Panc1 (cell line): ENCODE data around the gene APEX1. TPM values are rescaled to one million over a fixed set of nuclear protein-coding genes. Genes with fewer than 3 reads are reported as not detected.

ENCODE experiments used
- ATAC-seq: fragments of 200-7000 bp; cut with Tn5 transposase; 2 replicates; pipeline ENCODE4 v1.9.1; 2020; ENCODE audit warnings: mild to moderate bottlenecking, moderate library complexity
- BruUV-seq: library from RNA; stranded (reverse); fragments of 400-500 nt; replicated peaks from 2 replicates; lab custom pipeline; 2021; lab: Mats Ljungman, UMichigan
- CTCF ChIA-PET: fragments of 300-600 bp; sonication (Branson Sonifier 250); formaldehyde crosslinking; loops from one replicate; lab custom pipeline; 2022; ENCODE audit warnings: antibody characterized with exemption; lab: Charles Lee
- POLR2A ChIA-PET: fragments of 300-600 bp; sonication (Branson Sonifier 250); formaldehyde crosslinking; loops from one replicate; lab custom pipeline; 2022; ENCODE audit warnings: antibody characterized with exemption; lab: Charles Lee
- DNase-seq: peaks from one replicate; pipeline ENCODE4 v3.0.0-alpha.2; 2010; ENCODE audit warnings: low read depth, low spot score
- H3K27ac ChIP-seq: 2 replicates; pipeline ENCODE4 v1.5.1; 2011; ENCODE audit warnings: mild to moderate bottlenecking, low read length, inconsistent platforms
- H3K27me3 ChIP-seq: fragments of 200-500 bp; sonication (Bioruptor generic); 2 replicates; pipeline ENCODE4 v1.6.0; 2014; ENCODE audit warnings: low read length, inconsistent platforms; ENCODE audit not compliant: control insufficient read depth, insufficient read depth
- H3K36me3 ChIP-seq: fragments of 200-500 bp; sonication (Bioruptor generic); 2 replicates; pipeline ENCODE4 v1.5.1; 2014; ENCODE audit warnings: inconsistent platforms, mild to moderate bottlenecking, low read length, moderate library complexity; ENCODE audit not compliant: control insufficient read depth, insufficient read depth
- H3K4me1 ChIP-seq: 2 replicates; pipeline ENCODE4 v1.5.1; 2011; ENCODE audit warnings: inconsistent platforms, mild to moderate bottlenecking, low read length, moderate library complexity; ENCODE audit not compliant: control insufficient read depth, insufficient read depth
- H3K4me3 ChIP-seq, 2 experiments: 2 replicates each; pipeline ENCODE4 v1.5.1; 2011 to 2012; ENCODE audit warnings: low read depth in 2 of 2, low read length in 2 of 2, mild to moderate bottlenecking in 2 of 2, inconsistent platforms in 1 of 2, moderate library complexity in 1 of 2
- H3K9me3 ChIP-seq: fragments of 200-500 bp; sonication (Bioruptor generic); 2 replicates; pipeline ENCODE4 v1.5.1; 2014; ENCODE audit warnings: low read depth, mild to moderate bottlenecking, inconsistent platforms, low read length, moderate library complexity; ENCODE audit not compliant: control insufficient read depth, insufficient read depth
- POLR2AphosphoS5 ChIP-seq: IDR thresholded peaks from 2 replicates; pipeline ENCODE4 v1.6.1; 2012; ENCODE audit warnings: mild to moderate bottlenecking, low read depth, low read length, moderate library complexity
- SIN3A ChIP-seq: IDR thresholded peaks from 2 replicates; pipeline ENCODE4 v1.6.1; 2012; ENCODE audit warnings: low read depth, mild to moderate bottlenecking, low read length, moderate library complexity, borderline replicate concordance; ENCODE audit not compliant: insufficient read depth
- TCF7L2 ChIP-seq: IDR thresholded peaks from 2 replicates; pipeline ENCODE4 v1.6.1; 2011; ENCODE audit warnings: mild to moderate bottlenecking, low read depth, low read length, inconsistent platforms
- in situ Hi-C: cut with HindIII; loops from 2 replicates; pipeline ENCODE4 v1.10.0; 2016; ENCODE audit warnings: low sequenced_read_pairs, low pct_unique_long_range_greater_than_20kb
- intact Hi-C: fragments of 100-400 bp; cut with micrococcal nuclease; formaldehyde crosslinking; loops from one replicate; pipeline ENCODE4 v1.10.0; 2022; ENCODE audit not compliant: unreplicated experiment
- total RNA-seq: library from RNA; stranded (reverse); gene quantifications from one replicate; pipeline ENCODE4 v1.2.1, GENCODE V29; 2021; ENCODE audit not compliant: unreplicated experiment
- TF ChIP-seq, protein P1 (sequence below): fragments of 450-650 bp; IDR thresholded peaks from 2 replicates; pipeline ENCODE4 v1.5.1; 2017; ENCODE audit warnings: mild to moderate bottlenecking
- TF ChIP-seq, protein P2 (sequence below), 2 experiments: IDR thresholded peaks; 2 replicates each; pipeline ENCODE4 v1.6.1; 2011 to 2012; ENCODE audit warnings: low read depth in 2 of 2, control low read depth in 1 of 2, low read length in 1 of 2, mild to moderate bottlenecking in 1 of 2, moderate library complexity in 1 of 2; ENCODE audit not compliant: insufficient read depth in 1 of 2

APEX1 gene
- total RNA-seq, 1 experiment from 2014 or later, result 163 TPM

DNA sequence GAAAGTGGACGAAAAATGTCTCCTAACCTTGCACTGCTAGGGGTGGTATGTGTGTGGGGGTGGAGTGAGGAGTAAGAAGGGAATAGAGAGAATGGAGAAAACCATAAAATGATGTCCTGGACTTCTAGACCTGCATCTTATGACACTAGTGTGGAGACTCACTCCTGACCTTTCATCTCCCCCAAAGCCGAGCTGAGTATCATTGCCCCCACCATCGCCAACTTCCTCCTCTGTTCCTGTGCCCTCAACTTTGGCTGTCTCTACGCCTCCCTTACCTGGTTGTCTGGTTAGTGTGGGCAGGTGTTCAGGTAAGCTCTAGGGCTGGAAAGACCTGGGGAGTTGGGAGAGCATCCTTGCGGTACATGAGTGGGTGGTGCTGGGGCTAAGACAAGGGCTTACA is 14.6 kb upstream of the APEX1 start:
- DNase-seq, result no peak
- no TSS peak for BruUV-seq
- intact Hi-C loops (no loop called here), in situ Hi-C loops (no loop called here)
- Histone ChIP-seq H3K4me1 (no peaks in the 10 kb centered on the region), H3K9me3 (no peaks in the 10 kb centered on the region), H3K4me3 (no peak overlapping the region), H3K36me3 (no peaks in the 10 kb centered on the region), H3K27me3 (no peaks in the 10 kb centered on the region), H3K27ac (no peak overlapping the region)
- TF ChIP-seq SIN3A, result no peak
- no peak for TF ChIP-seq TCF7L2
- TF ChIP-seq, protein P1, sequence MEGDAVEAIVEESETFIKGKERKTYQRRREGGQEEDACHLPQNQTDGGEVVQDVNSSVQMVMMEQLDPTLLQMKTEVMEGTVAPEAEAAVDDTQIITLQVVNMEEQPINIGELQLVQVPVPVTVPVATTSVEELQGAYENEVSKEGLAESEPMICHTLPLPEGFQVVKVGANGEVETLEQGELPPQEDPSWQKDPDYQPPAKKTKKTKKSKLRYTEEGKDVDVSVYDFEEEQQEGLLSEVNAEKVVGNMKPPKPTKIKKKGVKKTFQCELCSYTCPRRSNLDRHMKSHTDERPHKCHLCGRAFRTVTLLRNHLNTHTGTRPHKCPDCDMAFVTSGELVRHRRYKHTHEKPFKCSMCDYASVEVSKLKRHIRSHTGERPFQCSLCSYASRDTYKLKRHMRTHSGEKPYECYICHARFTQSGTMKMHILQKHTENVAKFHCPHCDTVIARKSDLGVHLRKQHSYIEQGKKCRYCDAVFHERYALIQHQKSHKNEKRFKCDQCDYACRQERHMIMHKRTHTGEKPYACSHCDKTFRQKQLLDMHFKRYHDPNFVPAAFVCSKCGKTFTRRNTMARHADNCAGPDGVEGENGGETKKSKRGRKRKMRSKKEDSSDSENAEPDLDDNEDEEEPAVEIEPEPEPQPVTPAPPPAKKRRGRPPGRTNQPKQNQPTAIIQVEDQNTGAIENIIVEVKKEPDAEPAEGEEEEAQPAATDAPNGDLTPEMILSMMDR, result no peak
- TF ChIP-seq, protein P2, sequence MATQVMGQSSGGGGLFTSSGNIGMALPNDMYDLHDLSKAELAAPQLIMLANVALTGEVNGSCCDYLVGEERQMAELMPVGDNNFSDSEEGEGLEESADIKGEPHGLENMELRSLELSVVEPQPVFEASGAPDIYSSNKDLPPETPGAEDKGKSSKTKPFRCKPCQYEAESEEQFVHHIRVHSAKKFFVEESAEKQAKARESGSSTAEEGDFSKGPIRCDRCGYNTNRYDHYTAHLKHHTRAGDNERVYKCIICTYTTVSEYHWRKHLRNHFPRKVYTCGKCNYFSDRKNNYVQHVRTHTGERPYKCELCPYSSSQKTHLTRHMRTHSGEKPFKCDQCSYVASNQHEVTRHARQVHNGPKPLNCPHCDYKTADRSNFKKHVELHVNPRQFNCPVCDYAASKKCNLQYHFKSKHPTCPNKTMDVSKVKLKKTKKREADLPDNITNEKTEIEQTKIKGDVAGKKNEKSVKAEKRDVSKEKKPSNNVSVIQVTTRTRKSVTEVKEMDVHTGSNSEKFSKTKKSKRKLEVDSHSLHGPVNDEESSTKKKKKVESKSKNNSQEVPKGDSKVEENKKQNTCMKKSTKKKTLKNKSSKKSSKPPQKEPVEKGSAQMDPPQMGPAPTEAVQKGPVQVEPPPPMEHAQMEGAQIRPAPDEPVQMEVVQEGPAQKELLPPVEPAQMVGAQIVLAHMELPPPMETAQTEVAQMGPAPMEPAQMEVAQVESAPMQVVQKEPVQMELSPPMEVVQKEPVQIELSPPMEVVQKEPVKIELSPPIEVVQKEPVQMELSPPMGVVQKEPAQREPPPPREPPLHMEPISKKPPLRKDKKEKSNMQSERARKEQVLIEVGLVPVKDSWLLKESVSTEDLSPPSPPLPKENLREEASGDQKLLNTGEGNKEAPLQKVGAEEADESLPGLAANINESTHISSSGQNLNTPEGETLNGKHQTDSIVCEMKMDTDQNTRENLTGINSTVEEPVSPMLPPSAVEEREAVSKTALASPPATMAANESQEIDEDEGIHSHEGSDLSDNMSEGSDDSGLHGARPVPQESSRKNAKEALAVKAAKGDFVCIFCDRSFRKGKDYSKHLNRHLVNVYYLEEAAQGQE (IDR thresholded peaks at IDR 0.05; ENCODE audit: insufficient read depth in 1 of 2, low read depth in 2 of 2, low read length in 1 of 2), result no peak
- TF ChIP-seq POLR2AphosphoS5, result no peak
- ChIA-PET CTCF (no interaction called here), POLR2A (no interaction called here)
- no peak for ATAC-seq

DNA sequence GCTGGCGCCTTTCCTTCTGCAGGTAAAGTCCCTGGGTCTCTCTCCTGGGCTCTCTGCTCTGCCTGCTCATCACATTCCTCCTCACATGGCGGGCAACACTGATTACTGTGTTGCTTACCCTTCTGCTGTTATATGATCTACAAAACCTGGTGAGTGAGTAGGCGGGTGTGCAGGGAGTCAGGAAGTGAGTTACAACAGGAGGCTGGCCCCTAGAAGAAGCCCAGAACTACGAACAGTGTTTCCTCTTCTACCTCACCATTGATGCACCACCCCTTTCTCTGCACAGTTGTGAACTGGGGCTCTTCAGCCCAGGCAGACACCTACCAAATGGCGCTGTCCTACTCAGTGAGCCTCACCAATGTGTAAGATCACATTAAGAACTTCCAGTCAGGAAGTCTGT is 14.1 kb upstream of the APEX1 start:
- CTCF ChIA-PET, result no interaction called here
- no peak for ATAC-seq
- intact Hi-C loops (no loop called here), in situ Hi-C loops (no loop called here)
- POLR2A ChIA-PET, result no interaction called here
- BruUV-seq, result no TSS peak
- DNase-seq, result no peak
- H3K27ac ChIP-seq, result no peak overlapping the region
- no peak overlapping the region for H3K4me3 ChIP-seq
- TF ChIP-seq, protein P2 (IDR thresholded peaks at IDR 0.05; ENCODE audit: insufficient read depth in 1 of 2, low read depth in 2 of 2, low read length in 1 of 2), result no peak
- TF ChIP-seq POLR2AphosphoS5, result no peak
- no peak for TF ChIP-seq TCF7L2
- no peak for TF ChIP-seq SIN3A
- TF ChIP-seq, protein P1, result no peak
- H3K36me3 ChIP-seq, result no peaks in the 10 kb centered on the region; the same call in none of the 2 replicates
- no peaks in the 10 kb centered on the region for H3K9me3 ChIP-seq
- H3K27me3 ChIP-seq, result no peaks in the 10 kb centered on the region
- H3K4me1 ChIP-seq, result no peaks in the 10 kb centered on the region
